ENCODE measurements around the gene FYN. TPM values are rescaled to one million over a fixed set of nuclear protein-coding genes. Genes with fewer than 3 reads are reported as not detected.

The FYN gene
- total RNA-seq, 1 experiment from 2014 or later: 7.2 TPM

DNA sequence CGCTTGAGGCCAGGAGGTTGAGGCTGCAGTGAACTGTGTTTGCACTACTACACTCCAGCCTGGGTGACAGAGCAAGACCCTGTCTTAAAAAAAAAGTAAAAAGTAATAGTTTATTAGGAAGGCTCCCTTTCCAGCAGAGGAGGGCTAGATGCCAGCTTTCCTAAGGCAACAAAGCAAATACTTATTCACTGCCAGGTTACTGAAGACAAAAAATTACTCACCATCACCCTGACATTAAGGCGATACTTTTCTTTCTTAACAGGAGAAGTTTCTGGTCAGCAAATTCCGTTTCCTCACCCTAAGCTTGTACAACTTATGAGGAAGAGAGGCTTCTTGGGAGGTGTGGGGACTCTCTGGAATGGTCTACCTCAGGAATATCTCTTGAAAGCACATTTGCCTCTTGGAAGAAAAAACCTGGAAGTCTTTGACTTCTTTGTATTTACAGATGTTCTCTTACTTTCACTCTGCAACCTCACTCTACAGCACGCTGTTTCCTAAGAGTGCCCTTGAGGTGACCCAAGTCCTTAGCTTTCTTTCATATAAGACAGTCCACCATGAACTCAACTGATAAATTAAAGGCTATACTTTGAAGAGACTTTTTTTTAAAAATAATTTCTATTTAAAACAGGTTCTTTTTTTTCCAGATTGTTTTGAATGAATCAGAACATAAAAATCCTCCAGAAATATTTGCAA is 214.6 kb downstream of the FYN start:
- intact Hi-C loops (cut with micrococcal nuclease; ENCODE audit: unreplicated experiment): no loop called here
- H3K9me3 ChIP-seq: no peaks in the 10 kb centered on the region
- no peak for DNase-seq
- Mint-ChIP-seq H3K27ac (ENCODE audit: unreplicated experiment) (no peak overlapping the region), H3K4me3 (ENCODE audit: unreplicated experiment) (no peak overlapping the region), H3K4me1 (ENCODE audit: low read depth, unreplicated experiment) (peaks cover 28% of the 10 kb centered on the region), H3K27me3 (ENCODE audit: insufficient read depth, unreplicated experiment) (no peaks in the 10 kb centered on the region), H3K9me3 (ENCODE audit: unreplicated experiment) (no peaks in the 10 kb centered on the region), H3K36me3 (ENCODE audit: insufficient read depth, unreplicated experiment) (peaks cover under 1% of the 10 kb centered on the region)
- H3K36me3 ChIP-seq (ENCODE audit: control insufficient read depth, insufficient read depth, low read length): no peaks in the 10 kb centered on the region
- ChIA-PET POLR2A (no interaction called here), CTCF (no interaction called here)
- H3K27me3 ChIP-seq (replicated peaks; ENCODE audit: control insufficient read depth, insufficient read depth, low read length): no peaks in the 10 kb centered on the region
- no peak overlapping the region for H3K4me3 ChIP-seq (ENCODE audit: low read depth, low read length)
- TF ChIP-seq, protein P1, sequence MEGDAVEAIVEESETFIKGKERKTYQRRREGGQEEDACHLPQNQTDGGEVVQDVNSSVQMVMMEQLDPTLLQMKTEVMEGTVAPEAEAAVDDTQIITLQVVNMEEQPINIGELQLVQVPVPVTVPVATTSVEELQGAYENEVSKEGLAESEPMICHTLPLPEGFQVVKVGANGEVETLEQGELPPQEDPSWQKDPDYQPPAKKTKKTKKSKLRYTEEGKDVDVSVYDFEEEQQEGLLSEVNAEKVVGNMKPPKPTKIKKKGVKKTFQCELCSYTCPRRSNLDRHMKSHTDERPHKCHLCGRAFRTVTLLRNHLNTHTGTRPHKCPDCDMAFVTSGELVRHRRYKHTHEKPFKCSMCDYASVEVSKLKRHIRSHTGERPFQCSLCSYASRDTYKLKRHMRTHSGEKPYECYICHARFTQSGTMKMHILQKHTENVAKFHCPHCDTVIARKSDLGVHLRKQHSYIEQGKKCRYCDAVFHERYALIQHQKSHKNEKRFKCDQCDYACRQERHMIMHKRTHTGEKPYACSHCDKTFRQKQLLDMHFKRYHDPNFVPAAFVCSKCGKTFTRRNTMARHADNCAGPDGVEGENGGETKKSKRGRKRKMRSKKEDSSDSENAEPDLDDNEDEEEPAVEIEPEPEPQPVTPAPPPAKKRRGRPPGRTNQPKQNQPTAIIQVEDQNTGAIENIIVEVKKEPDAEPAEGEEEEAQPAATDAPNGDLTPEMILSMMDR (IDR thresholded peaks at IDR 0.05; ENCODE audit: insufficient read depth in 1 of 2, low read depth in 1 of 2, low read length in 1 of 2, severe bottlenecking in 1 of 2, unreplicated experiment in 1 of 2): no peak
- peaks cover 18% of the 10 kb centered on the region for H3K4me1 ChIP-seq
- no TSS peak for BruUV-seq (replicated peaks)

DNA sequence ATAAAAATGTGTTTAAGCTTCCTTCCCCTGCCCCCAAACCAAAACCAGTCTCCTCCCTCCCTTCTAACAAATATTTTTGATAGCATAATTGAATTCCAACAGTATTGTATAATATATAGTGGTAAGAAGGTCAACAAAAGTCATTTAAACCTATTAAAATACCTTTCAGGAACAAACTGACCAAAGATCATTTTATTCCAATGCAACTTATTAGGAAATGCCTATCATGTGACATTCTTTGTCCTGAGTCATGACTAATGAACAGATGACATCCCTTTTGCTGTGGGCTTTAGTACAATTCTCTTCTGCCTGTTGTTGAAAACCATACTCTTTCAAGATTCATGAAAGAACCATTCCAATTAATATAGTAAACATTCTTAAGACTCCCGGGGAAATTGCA is 216.1 kb downstream of the FYN start:
- Mint-ChIP-seq H3K27ac (ENCODE audit: unreplicated experiment) (peak overlapping the region; percentile 28), H3K27me3 (ENCODE audit: insufficient read depth, unreplicated experiment) (no peaks in the 10 kb centered on the region), H3K36me3 (ENCODE audit: insufficient read depth, unreplicated experiment) (no peaks in the 10 kb centered on the region), H3K4me3 (ENCODE audit: unreplicated experiment) (no peak overlapping the region), H3K9me3 (ENCODE audit: unreplicated experiment) (no peaks in the 10 kb centered on the region), H3K4me1 (ENCODE audit: low read depth, unreplicated experiment) (peaks cover 42% of the 10 kb centered on the region)
- DNase-seq: no peak
- intact Hi-C loops (cut with micrococcal nuclease; ENCODE audit: unreplicated experiment): no loop called here
- no TSS peak for BruUV-seq (replicated peaks)
- ChIA-PET POLR2A (no interaction called here), CTCF (no interaction called here)
- Histone ChIP-seq H3K27me3 (replicated peaks; ENCODE audit: control insufficient read depth, insufficient read depth, low read length) (no peaks in the 10 kb centered on the region), H3K4me1 (peaks cover 30% of the 10 kb centered on the region), H3K9me3 (no peaks in the 10 kb centered on the region), H3K36me3 (ENCODE audit: control insufficient read depth, insufficient read depth, low read length) (no peaks in the 10 kb centered on the region), H3K4me3 (ENCODE audit: low read depth, low read length) (no peak overlapping the region)
- TF ChIP-seq, protein P1 (IDR thresholded peaks at IDR 0.05; ENCODE audit: insufficient read depth in 1 of 2, low read depth in 1 of 2, low read length in 1 of 2, severe bottlenecking in 1 of 2, unreplicated experiment in 1 of 2): no peak

DNA sequence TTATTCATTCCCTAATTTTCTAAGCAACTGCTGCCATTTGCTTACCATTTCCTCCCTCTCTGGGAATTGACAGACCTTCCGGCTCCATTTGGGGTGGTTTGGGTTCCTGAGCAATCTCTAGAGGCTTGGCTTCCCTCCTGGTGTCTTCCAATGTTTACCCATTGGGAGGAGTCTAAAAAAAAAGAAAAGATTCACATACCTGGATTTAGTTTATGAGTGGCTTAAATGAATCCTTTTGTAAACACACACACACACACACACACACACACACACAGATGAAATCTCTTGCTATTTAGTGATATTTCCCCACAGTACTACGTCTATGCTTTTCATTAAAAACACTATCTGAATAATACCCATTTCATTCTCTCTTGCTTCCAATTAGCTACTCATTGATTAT is 219.3 kb downstream of the FYN start:
- Histone ChIP-seq H3K4me3 (ENCODE audit: low read depth, low read length) (no peak overlapping the region), H3K9me3 (no peaks in the 10 kb centered on the region), H3K4me1 (peaks cover 37% of the 10 kb centered on the region), H3K27me3 (replicated peaks; ENCODE audit: control insufficient read depth, insufficient read depth, low read length) (no peaks in the 10 kb centered on the region), H3K36me3 (ENCODE audit: control insufficient read depth, insufficient read depth, low read length) (no peaks in the 10 kb centered on the region)
- Mint-ChIP-seq H3K4me1 (ENCODE audit: low read depth, unreplicated experiment) (peaks cover 55% of the 10 kb centered on the region), H3K27ac (ENCODE audit: unreplicated experiment) (peak overlapping the region; percentile 54), H3K27me3 (ENCODE audit: insufficient read depth, unreplicated experiment) (no peaks in the 10 kb centered on the region), H3K9me3 (ENCODE audit: unreplicated experiment) (no peaks in the 10 kb centered on the region), H3K36me3 (ENCODE audit: insufficient read depth, unreplicated experiment) (no peaks in the 10 kb centered on the region), H3K4me3 (ENCODE audit: unreplicated experiment) (peak overlapping the region; percentile 58)
- ChIA-PET CTCF (no interaction called here), POLR2A (no interaction called here)
- TF ChIP-seq, protein P1 (IDR thresholded peaks at IDR 0.05; ENCODE audit: insufficient read depth in 1 of 2, low read depth in 1 of 2, low read length in 1 of 2, severe bottlenecking in 1 of 2, unreplicated experiment in 1 of 2): no peak
- intact Hi-C loops (cut with micrococcal nuclease; ENCODE audit: unreplicated experiment): loop anchor here (1.0 kb wide), 1 partner anchor 23 kb away; no protein-coding TSS in a partner anchor
- no TSS peak for BruUV-seq (replicated peaks)
- DNase-seq: peak in 1 of 2 experiments; percentile 71
